GM10847 (cell line): Measurements from ENCODE around the gene RHOG.

Source experiments
- POLR2A ChIP-seq: IDR thresholded peaks from 2 replicates; pipeline ENCODE4 v1.6.1; 2011; ENCODE audit not compliant: insufficient read length; ENCODE audit errors: extremely low read depth

The RHOG gene

GRCh38 chr11:3808861-3809623, 31.7 kb downstream of the RHOG start:
- no peak for TF ChIP-seq POLR2A

GRCh38 chr11:3807909-3808860, 32.6 kb downstream of the RHOG start, which contains the start of gene PGAP2:
TSS of gene PGAP2 (plus strand) at chr11:3808560. CDS start at chr11:3811260, 2,700 bp downstream.
- peak; percentile 17 for TF ChIP-seq POLR2A

- TF ChIP-seq POLR2A, result no peak
Measured at GRCh38 chr11:3803726-3804495, 36.8 kb downstream of the RHOG start.

GRCh38 chr11:3802011-3802790, 38.6 kb downstream of the RHOG start:
- no peak for TF ChIP-seq POLR2A

- TF ChIP-seq POLR2A, result no peak
Measured at GRCh38 chr11:3799873-3800272, 40.9 kb downstream of the RHOG start.

- TF ChIP-seq POLR2A, result no peak
Measured at GRCh38 chr11:3799143-3799542, 41.6 kb downstream of the RHOG start.

DNA sequence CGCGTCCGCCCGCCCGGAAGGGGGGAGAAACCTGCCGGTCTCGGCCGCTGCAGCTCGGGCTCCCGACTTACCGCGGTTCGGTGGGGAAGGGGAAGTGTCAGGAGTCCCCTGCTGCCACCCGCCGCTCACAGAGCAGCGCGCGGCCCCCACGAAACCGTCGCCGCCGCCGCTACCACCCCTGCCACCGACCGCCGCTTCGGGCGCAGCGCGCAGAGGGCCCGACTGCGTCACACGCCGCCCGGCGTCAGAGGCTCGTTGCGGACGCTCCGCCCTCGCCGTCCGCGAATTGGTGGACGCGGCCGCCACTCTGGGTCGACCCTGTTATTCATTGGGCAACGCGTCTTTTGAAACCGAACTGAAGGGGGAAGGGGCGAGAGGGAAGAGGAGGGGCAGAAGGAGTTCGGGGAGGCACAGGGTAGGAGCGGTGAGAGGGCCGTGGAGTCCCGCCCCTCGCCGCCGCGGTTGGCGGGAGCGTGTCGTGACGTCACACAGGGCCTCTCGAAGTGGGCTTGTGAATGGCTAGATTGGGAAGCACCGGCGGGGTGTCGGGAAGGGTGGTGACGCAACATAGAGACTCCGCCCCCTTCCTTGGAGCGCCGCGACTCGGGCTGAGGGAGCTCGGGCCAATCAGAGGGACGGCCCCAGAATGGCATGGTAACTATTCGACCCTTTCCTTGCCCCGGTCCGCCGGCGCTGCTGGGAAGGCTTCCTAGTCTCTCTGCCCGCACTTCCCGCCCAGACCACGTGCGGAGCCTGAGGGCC, 43.2 kb downstream of the RHOG start, which contains the start of gene NUP98:
Gene NUP98, minus strand, starts transcription at position 226 of the 762 bp plus-strand sequence. CDS start 15,437 bp downstream, outside the sequence.
- peak; percentile 96 for TF ChIP-seq POLR2A

- TF ChIP-seq POLR2A, result no peak
Measured at GRCh38 chr11:3796801-3797328, 43.9 kb downstream of the RHOG start.

- no peak for TF ChIP-seq POLR2A
Measured at GRCh38 chr11:3796346-3796745, 44.4 kb downstream of the RHOG start.

GRCh38 chr11:3796002-3796311, 44.8 kb downstream of the RHOG start:
- TF ChIP-seq POLR2A, result no peak

GRCh38 chr11:3795131-3796001, 45.4 kb downstream of the RHOG start:
- no peak for TF ChIP-seq POLR2A

DNA sequence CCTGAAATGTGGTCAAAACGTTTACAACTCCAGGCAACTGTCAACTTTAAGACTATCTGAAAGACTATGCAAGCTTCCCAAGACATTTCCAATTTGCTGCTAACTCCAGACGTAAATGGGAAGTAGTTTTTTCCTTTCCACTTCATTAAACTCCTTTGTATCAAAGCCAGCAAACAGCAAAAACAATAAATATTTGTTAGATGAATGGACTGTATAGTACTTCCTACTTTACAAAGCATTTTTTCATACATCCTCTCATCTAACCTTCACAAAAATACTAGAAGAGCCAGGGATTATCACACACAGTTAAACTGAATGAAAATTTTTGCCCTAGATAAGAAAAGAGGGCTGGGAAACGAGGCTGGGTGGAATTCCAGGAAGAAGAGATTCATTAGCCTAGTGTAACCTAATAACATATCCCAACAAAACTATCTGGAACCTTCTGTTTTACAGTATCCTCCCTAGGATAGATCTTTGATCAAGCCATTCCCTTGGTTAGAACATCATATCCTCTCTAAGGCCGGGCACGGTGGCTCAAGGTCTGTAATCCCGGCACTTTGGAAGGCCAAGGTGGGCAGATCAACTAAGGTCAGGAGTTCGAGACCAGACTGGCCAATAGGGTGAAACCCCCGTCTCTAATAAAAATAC, 53.9 kb downstream of the RHOG start:
- no peak for TF ChIP-seq POLR2A
